ENCODE data around the gene RABGAP1L.

DNA sequence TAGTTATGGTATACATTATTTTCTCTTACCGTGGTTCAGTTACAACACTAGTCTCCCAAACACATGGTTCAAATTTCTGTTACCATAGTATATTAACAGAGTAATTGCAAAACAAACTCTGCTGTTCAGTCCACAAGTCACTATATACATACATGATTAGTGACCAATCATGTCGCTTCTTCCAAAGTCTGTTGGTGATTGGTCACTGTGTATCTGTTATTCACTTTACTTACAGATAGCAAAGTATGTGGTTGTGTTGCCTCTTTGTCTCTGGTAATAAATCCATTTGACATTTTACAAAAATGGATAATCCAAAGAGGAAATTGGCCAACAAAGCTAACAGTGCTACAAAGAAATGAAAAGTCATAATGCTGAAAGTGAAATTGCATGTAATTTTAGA lies 107.2 kb downstream of the RABGAP1L start:
- TF ChIP-seq, protein P1, sequence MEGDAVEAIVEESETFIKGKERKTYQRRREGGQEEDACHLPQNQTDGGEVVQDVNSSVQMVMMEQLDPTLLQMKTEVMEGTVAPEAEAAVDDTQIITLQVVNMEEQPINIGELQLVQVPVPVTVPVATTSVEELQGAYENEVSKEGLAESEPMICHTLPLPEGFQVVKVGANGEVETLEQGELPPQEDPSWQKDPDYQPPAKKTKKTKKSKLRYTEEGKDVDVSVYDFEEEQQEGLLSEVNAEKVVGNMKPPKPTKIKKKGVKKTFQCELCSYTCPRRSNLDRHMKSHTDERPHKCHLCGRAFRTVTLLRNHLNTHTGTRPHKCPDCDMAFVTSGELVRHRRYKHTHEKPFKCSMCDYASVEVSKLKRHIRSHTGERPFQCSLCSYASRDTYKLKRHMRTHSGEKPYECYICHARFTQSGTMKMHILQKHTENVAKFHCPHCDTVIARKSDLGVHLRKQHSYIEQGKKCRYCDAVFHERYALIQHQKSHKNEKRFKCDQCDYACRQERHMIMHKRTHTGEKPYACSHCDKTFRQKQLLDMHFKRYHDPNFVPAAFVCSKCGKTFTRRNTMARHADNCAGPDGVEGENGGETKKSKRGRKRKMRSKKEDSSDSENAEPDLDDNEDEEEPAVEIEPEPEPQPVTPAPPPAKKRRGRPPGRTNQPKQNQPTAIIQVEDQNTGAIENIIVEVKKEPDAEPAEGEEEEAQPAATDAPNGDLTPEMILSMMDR (IDR thresholded peaks at IDR 0.05; ENCODE audit: insufficient read depth, low read length, poor library complexity, severe bottlenecking): no peak
- TF ChIP-seq EZH2phosphoT487 (conservative IDR thresholded peaks at IDR 0.05; ENCODE audit: low read length): no peak
